NCI-H2081 (cell line): ENCODE measurements around the gene TEKT2.

Source experiments
- DNase-seq, 2 experiments: peaks; one replicate each; lab custom pipeline; 2025; lab: John Stamatoyannopoulos, UW

Gene TEKT2

GRCh38 chr1:36106269-36106668 is 22.4 kb downstream of the TEKT2 start:
- no peak for DNase-seq

GRCh38 chr1:36107394-36107793 is 23.5 kb downstream of the TEKT2 start:
- no peak for DNase-seq

- no peak for DNase-seq
Observed at GRCh38 chr1:36108314-36108713, 24.4 kb downstream of the TEKT2 start.

- DNase-seq, result no peak
Observed at GRCh38 chr1:36109041-36109679, 25.3 kb downstream of the TEKT2 start.

GRCh38 chr1:36111151-36111550 is 27.3 kb downstream of the TEKT2 start:
- DNase-seq, result no peak

- DNase-seq, result no peak
Observed at GRCh38 chr1:36112823-36113222, 28.9 kb downstream of the TEKT2 start.

- no peak for DNase-seq
Observed at GRCh38 chr1:36114371-36114770, 30.5 kb downstream of the TEKT2 start.

- no peak for DNase-seq
Observed at GRCh38 chr1:36115200-36115669, 31.3 kb downstream of the TEKT2 start.

GRCh38 chr1:36115931-36116330 is 32.0 kb downstream of the TEKT2 start:
- no peak for DNase-seq

GRCh38 chr1:36116901-36117300 is 33.0 kb downstream of the TEKT2 start:
- DNase-seq, result no peak

GRCh38 chr1:36118447-36119204 is 34.7 kb downstream of the TEKT2 start:
- no peak for DNase-seq

- DNase-seq, result no peak
Observed at GRCh38 chr1:36119456-36119855, 35.6 kb downstream of the TEKT2 start.

GRCh38 chr1:36122062-36123030 is 38.5 kb downstream of the TEKT2 start:
- DNase-seq, result no peak

- no peak for DNase-seq
Observed at GRCh38 chr1:36123356-36123755, 39.5 kb downstream of the TEKT2 start.

GRCh38 chr1:36124404-36125128 is 40.7 kb downstream of the TEKT2 start:
- no peak for DNase-seq

- DNase-seq, result no peak
Observed at GRCh38 chr1:36125129-36125991, 41.5 kb downstream of the TEKT2 start, which contains the start of gene COL8A2. Gene COL8A2 (minus strand): TSS chr1:36125222. CDS start chr1:36100242, 24,980 bp downstream.

- no peak for DNase-seq
Observed at GRCh38 chr1:36126005-36126716, 42.3 kb downstream of the TEKT2 start.

GRCh38 chr1:36126797-36127500 is 43.1 kb downstream of the TEKT2 start:
- no peak for DNase-seq
